ENCODE results near the gene DAZL.

DAZL gene

DNA sequence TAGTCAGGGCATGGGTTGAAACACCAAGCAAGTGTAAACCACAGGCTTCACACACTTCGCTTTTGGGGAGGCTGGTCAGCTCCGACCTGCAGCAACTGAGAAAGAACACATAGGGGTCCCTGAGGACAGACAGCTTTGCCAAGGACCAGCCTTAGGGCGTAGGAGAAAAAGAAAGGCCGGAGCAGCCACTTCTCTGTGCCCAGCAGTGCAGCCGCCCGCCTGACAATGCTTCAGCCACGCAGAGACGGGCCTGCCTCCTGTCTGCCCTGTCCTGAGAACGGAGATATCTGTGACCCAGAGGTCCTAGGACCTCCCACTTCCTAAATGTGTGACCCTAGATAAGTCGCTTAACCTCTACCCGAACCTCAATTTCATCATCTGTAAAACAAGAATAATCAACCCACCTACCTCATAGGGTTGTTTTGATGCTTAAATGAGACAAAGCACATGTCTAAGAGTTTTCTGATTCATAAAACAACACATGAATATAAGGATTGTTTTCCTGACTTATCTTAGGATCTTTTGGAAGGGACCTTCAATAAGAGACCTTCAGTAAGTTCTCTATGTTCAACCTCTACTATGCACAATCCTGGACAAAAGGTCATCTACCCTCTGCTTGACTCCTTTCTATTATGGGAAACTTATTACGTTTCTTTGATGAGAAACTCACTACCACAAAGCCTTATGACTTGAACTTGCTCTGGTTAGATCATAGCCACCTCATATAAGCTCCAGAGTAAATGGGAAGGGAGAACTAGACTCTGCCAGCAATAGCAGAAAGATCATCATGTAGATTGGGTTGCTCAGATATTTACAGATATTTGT, 58.8 kb downstream of the DAZL start:
- ATAC-seq = no peak
- TF ChIP-seq, protein P1, sequence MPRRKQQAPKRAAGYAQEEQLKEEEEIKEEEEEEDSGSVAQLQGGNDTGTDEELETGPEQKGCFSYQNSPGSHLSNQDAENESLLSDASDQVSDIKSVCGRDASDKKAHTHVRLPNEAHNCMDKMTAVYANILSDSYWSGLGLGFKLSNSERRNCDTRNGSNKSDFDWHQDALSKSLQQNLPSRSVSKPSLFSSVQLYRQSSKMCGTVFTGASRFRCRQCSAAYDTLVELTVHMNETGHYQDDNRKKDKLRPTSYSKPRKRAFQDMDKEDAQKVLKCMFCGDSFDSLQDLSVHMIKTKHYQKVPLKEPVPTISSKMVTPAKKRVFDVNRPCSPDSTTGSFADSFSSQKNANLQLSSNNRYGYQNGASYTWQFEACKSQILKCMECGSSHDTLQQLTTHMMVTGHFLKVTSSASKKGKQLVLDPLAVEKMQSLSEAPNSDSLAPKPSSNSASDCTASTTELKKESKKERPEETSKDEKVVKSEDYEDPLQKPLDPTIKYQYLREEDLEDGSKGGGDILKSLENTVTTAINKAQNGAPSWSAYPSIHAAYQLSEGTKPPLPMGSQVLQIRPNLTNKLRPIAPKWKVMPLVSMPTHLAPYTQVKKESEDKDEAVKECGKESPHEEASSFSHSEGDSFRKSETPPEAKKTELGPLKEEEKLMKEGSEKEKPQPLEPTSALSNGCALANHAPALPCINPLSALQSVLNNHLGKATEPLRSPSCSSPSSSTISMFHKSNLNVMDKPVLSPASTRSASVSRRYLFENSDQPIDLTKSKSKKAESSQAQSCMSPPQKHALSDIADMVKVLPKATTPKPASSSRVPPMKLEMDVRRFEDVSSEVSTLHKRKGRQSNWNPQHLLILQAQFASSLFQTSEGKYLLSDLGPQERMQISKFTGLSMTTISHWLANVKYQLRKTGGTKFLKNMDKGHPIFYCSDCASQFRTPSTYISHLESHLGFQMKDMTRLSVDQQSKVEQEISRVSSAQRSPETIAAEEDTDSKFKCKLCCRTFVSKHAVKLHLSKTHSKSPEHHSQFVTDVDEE (CRISPR knock-in tag; IDR thresholded peaks at IDR 0.05) = no peak
- TF ChIP-seq ZFP30 (CRISPR knock-in tag; IDR thresholded peaks at IDR 0.05) (no peak), ISL1 (CRISPR knock-in tag; IDR thresholded peaks at IDR 0.05) (no peak), PPARA (CRISPR knock-in tag; IDR thresholded peaks at IDR 0.05; ENCODE audit: borderline replicate concordance) (no peak), RARB (CRISPR knock-in tag; IDR thresholded peaks at IDR 0.05) (no peak), TCF4 (CRISPR knock-in tag; IDR thresholded peaks at IDR 0.05; ENCODE audit: borderline replicate concordance) (no peak), CSDC2 (CRISPR knock-in tag; IDR thresholded peaks at IDR 0.05) (no peak), SNAI2 (CRISPR knock-in tag; IDR thresholded peaks at IDR 0.05) (no peak), ARNTL (CRISPR knock-in tag; IDR thresholded peaks at IDR 0.05; ENCODE audit: borderline replicate concordance, low read depth) (no peak), ZNF565 (CRISPR knock-in tag; conservative IDR thresholded peaks at IDR 0.05; ENCODE audit: low read depth) (no peak), ZNF70 (CRISPR knock-in tag; IDR thresholded peaks at IDR 0.05) (no peak), ZNF8 (CRISPR knock-in tag; IDR thresholded peaks at IDR 0.05) (no peak), OSR1 (CRISPR knock-in tag; IDR thresholded peaks at IDR 0.05) (no peak), ZC3H10 (CRISPR knock-in tag; IDR thresholded peaks at IDR 0.05) (no peak), TOX (CRISPR knock-in tag; IDR thresholded peaks at IDR 0.05; ENCODE audit: borderline replicate concordance) (no peak)
- TF ChIP-seq, protein P2, sequence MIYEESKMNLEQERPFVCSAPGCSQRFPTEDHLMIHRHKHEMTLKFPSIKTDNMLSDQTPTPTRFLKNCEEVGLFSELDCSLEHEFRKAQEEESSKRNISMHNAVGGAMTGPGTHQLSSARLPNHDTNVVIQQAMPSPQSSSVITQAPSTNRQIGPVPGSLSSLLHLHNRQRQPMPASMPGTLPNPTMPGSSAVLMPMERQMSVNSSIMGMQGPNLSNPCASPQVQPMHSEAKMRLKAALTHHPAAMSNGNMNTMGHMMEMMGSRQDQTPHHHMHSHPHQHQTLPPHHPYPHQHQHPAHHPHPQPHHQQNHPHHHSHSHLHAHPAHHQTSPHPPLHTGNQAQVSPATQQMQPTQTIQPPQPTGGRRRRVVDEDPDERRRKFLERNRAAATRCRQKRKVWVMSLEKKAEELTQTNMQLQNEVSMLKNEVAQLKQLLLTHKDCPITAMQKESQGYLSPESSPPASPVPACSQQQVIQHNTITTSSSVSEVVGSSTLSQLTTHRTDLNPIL (CRISPR knock-in tag; IDR thresholded peaks at IDR 0.05; ENCODE audit: low read depth) = no peak
- TF ChIP-seq, protein P3, sequence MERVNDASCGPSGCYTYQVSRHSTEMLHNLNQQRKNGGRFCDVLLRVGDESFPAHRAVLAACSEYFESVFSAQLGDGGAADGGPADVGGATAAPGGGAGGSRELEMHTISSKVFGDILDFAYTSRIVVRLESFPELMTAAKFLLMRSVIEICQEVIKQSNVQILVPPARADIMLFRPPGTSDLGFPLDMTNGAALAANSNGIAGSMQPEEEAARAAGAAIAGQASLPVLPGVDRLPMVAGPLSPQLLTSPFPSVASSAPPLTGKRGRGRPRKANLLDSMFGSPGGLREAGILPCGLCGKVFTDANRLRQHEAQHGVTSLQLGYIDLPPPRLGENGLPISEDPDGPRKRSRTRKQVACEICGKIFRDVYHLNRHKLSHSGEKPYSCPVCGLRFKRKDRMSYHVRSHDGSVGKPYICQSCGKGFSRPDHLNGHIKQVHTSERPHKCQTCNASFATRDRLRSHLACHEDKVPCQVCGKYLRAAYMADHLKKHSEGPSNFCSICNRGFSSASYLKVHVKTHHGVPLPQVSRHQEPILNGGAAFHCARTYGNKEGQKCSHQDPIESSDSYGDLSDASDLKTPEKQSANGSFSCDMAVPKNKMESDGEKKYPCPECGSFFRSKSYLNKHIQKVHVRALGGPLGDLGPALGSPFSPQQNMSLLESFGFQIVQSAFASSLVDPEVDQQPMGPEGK (CRISPR knock-in tag; IDR thresholded peaks at IDR 0.05; ENCODE audit: borderline replicate concordance) = no peak
- TF ChIP-seq, protein P4, sequence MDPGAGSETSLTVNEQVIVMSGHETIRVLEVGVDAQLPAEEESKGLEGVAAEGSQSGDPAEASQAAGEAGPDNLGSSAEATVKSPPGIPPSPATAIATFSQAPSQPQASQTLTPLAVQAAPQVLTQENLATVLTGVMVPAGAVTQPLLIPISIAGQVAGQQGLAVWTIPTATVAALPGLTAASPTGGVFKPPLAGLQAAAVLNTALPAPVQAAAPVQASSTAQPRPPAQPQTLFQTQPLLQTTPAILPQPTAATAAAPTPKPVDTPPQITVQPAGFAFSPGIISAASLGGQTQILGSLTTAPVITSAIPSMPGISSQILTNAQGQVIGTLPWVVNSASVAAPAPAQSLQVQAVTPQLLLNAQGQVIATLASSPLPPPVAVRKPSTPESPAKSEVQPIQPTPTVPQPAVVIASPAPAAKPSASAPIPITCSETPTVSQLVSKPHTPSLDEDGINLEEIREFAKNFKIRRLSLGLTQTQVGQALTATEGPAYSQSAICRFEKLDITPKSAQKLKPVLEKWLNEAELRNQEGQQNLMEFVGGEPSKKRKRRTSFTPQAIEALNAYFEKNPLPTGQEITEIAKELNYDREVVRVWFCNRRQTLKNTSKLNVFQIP (CRISPR knock-in tag; IDR thresholded peaks at IDR 0.05; ENCODE audit: borderline replicate concordance, low read depth) = no peak
- TF ChIP-seq, protein P5, sequence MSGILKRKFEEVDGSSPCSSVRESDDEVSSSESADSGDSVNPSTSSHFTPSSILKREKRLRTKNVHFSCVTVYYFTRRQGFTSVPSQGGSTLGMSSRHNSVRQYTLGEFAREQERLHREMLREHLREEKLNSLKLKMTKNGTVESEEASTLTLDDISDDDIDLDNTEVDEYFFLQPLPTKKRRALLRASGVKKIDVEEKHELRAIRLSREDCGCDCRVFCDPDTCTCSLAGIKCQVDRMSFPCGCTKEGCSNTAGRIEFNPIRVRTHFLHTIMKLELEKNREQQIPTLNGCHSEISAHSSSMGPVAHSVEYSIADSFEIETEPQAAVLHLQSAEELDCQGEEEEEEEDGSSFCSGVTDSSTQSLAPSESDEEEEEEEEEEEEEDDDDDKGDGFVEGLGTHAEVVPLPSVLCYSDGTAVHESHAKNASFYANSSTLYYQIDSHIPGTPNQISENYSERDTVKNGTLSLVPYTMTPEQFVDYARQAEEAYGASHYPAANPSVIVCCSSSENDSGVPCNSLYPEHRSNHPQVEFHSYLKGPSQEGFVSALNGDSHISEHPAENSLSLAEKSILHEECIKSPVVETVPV (CRISPR knock-in tag; IDR thresholded peaks at IDR 0.05) = no peak

DNA sequence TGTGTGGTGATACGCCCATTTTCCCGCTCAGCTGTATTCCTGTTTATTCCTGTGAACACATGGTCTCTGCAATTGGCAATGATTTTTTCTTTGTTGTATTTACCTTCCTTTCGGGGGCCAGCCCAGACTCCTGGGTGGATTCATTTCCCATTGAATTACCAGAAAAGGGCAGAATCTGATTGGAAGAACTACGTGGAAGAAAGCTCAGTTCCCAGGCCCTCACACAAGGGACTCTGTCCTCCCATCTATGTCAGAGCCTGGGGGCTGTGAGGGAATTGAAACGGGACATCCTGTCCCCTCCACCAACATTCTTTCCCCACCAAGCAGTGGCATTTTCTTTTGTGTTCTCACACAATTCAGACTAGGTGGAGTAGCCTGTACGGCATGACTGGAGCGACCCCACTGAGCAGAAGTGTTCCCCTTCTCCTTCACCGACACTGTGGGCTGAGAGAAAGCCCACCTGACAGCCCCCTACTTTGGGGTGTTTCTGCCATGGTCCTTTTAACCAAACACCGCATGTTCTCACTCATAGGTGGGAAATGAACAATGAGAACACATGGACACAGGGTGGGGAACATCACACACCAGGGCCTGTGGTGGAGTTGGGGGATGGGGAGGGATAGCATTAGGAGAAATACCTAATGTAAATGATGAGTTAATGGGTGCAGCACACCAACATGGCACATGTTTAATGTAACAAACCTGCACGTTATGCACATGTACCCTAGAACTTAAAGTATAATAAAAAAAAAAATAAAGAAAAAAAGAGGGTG, 59.6 kb downstream of the DAZL start:
- ATAC-seq = no peak
- no peak for TF ChIP-seq CSDC2 (CRISPR knock-in tag; IDR thresholded peaks at IDR 0.05)
- no peak for TF ChIP-seq TCF4 (CRISPR knock-in tag; IDR thresholded peaks at IDR 0.05; ENCODE audit: borderline replicate concordance)
